H1 (cell line): Measurements from ENCODE around the gene EEF1AKMT3.

Experiments
- KDM1A ChIP-seq: fragments of 200-600, 300-600 bp; sonication (generic); IDR thresholded peaks from 2 replicates; pipeline ENCODE4 v1.7.1; 2016; ENCODE audit warnings: mild to moderate bottlenecking, low read length, borderline replicate concordance
- PHF8 ChIP-seq: fragments of 200-600 bp; sonication (generic); conservative IDR thresholded peaks from 2 replicates; pipeline ENCODE4 v1.7.1; 2012; ENCODE audit warnings: low read depth, mild to moderate bottlenecking, inconsistent platforms, low read length, moderate library complexity

GRCh38 chr12:57727758-57728395, 44.5 kb upstream of the EEF1AKMT3 start:
- TF ChIP-seq PHF8 (no peak), KDM1A (no peak)
